Mesenchymal stem cell (in vitro differentiated cells and primary cell): ENCODE measurements around the gene ATP12A.

ENCODE experiments used
- DNase-seq: peaks from one replicate; pipeline ENCODE4 v3.0.0-alpha.2; 2013
- H2AFZ ChIP-seq: one replicate; pipeline ENCODE4 v1.6.1; 2013; ENCODE audit warnings: low read depth, mild to moderate bottlenecking, control low read depth, inconsistent platforms, low read length, moderate library complexity
- H2AK5ac ChIP-seq: 2 replicates; pipeline ENCODE4 v1.6.1; 2013; ENCODE audit warnings: low read length, moderate library complexity, mild to moderate bottlenecking, inconsistent platforms; ENCODE audit not compliant: severe bottlenecking
- H2BK120ac ChIP-seq: one replicate; pipeline ENCODE4 v1.6.1; 2013; ENCODE audit warnings: low read depth, mild to moderate bottlenecking, inconsistent platforms, low read length, moderate library complexity
- H2BK12ac ChIP-seq, 2 experiments: one replicate each; pipeline ENCODE4 v1.6.1; 2013; ENCODE audit warnings: inconsistent platforms in 2 of 2, low read length in 2 of 2, mild to moderate bottlenecking in 2 of 2, moderate library complexity in 2 of 2, control low read depth in 1 of 2
- H2BK15ac ChIP-seq: one replicate; pipeline ENCODE4 v1.6.1; 2013; ENCODE audit warnings: mild to moderate bottlenecking, low read depth, inconsistent platforms; ENCODE audit not compliant: poor library complexity, severe bottlenecking
- H2BK5ac ChIP-seq: 2 replicates; pipeline ENCODE4 v1.6.1; 2013; ENCODE audit warnings: low read depth, mild to moderate bottlenecking, low read length, control low read depth, inconsistent platforms; ENCODE audit not compliant: poor library complexity, severe bottlenecking
- H3K14ac ChIP-seq, 2 experiments: one replicate each; pipeline ENCODE4 v1.6.1; 2013; ENCODE audit warnings: inconsistent platforms in 2 of 2, low read length in 2 of 2, control low read depth in 1 of 2, mild to moderate bottlenecking in 1 of 2, moderate library complexity in 1 of 2
- H3K18ac ChIP-seq, 2 experiments: one replicate each; pipeline ENCODE4 v1.6.1; 2013; ENCODE audit warnings: inconsistent platforms in 2 of 2, low read length in 2 of 2, control low read depth in 1 of 2, low read depth in 1 of 2, mild to moderate bottlenecking in 1 of 2
- H3K23ac ChIP-seq, 2 experiments: one replicate each; pipeline ENCODE4 v1.6.1; 2013; ENCODE audit warnings: inconsistent platforms in 2 of 2, low read length in 2 of 2, mild to moderate bottlenecking in 2 of 2, moderate library complexity in 2 of 2, control low read depth in 1 of 2
- H3K27ac ChIP-seq: 2 replicates; pipeline ENCODE4 v1.5.1; 2013; ENCODE audit warnings: mild to moderate bottlenecking, moderate library complexity, low read length, control low read depth, inconsistent platforms; ENCODE audit not compliant: poor library complexity, severe bottlenecking
- H3K27me3 ChIP-seq, 2 experiments: 2 replicates each; pipeline versions ENCODE4 v1.6.1 to v1.7.0; 2013; ENCODE audit warnings: low read length in 2 of 2, mild to moderate bottlenecking in 2 of 2, moderate library complexity in 2 of 2, control low read depth in 1 of 2, inconsistent platforms in 1 of 2; ENCODE audit not compliant: control insufficient read depth in 1 of 2, insufficient read depth in 1 of 2
- H3K36me3 ChIP-seq, 2 experiments: 2 replicates each; pipeline versions ENCODE4 v1.6.1 to v1.7.0; 2013; ENCODE audit warnings: low read length in 2 of 2, control low read depth in 1 of 2, inconsistent platforms in 1 of 2, low read depth in 1 of 2, mild to moderate bottlenecking in 1 of 2; ENCODE audit not compliant: insufficient read depth in 2 of 2, control insufficient read depth in 1 of 2
- H3K4ac ChIP-seq, 2 experiments: one replicate each; pipeline ENCODE4 v1.6.1; 2013; ENCODE audit warnings: inconsistent platforms in 2 of 2, low read length in 2 of 2, mild to moderate bottlenecking in 2 of 2, moderate library complexity in 2 of 2, control low read depth in 1 of 2, low read depth in 1 of 2
- H3K4me1 ChIP-seq: 2 replicates; pipeline ENCODE4 v1.6.1; 2013; ENCODE audit warnings: low read depth, low read length, control low read depth; ENCODE audit not compliant: control insufficient read depth, insufficient read depth
- H3K4me2 ChIP-seq: 2 replicates; pipeline ENCODE4 v1.6.1; 2013; ENCODE audit warnings: low read length, mild to moderate bottlenecking, inconsistent platforms; ENCODE audit not compliant: poor library complexity, severe bottlenecking
- H3K4me3 ChIP-seq, 2 experiments: 2 replicates each; pipeline versions ENCODE4 v1.5.1 to v1.7.0; 2013; ENCODE audit warnings: low read length in 2 of 2, mild to moderate bottlenecking in 2 of 2, control low read depth in 1 of 2, low read depth in 1 of 2; ENCODE audit not compliant: insufficient read depth in 1 of 2
- H3K79me1 ChIP-seq: replicated peaks from 2 replicates; pipeline ENCODE4 v1.6.1; 2013; ENCODE audit warnings: mild to moderate bottlenecking, control low read depth, low read length, inconsistent platforms; ENCODE audit not compliant: poor library complexity, severe bottlenecking
- H3K9ac ChIP-seq: 2 replicates; pipeline ENCODE4 v1.7.0; 2013; ENCODE audit warnings: mild to moderate bottlenecking, low read length, moderate library complexity
- H3K9me3 ChIP-seq: 2 replicates; pipeline ENCODE4 v1.7.0; 2013; ENCODE audit warnings: mild to moderate bottlenecking, low read length; ENCODE audit not compliant: control insufficient read depth
- H4K8ac ChIP-seq: one replicate; pipeline ENCODE4 v1.6.1; 2013; ENCODE audit warnings: inconsistent platforms, mild to moderate bottlenecking, low read length, moderate library complexity
- H4K91ac ChIP-seq: one replicate; pipeline ENCODE4 v1.6.1; 2013; ENCODE audit warnings: mild to moderate bottlenecking, low read length, inconsistent platforms
- WGBS: methylation state at CpG from one replicate; pipeline ENCODE4 v1.1.7; 2013; ENCODE audit warnings: mixed read lengths; 5-methylcytosine and 5-hydroxymethylcytosine counted together

The ATP12A gene

GRCh38 chr13:24742294-24742693, 62.1 kb downstream of the ATP12A start:
- H4K91ac ChIP-seq = no peak overlapping the region
- H2BK12ac ChIP-seq = no peak overlapping the region
- no peak overlapping the region for H2AK5ac ChIP-seq
- no peak overlapping the region for H2BK5ac ChIP-seq
- no peak overlapping the region for H3K4me3 ChIP-seq
- H3K4me2 ChIP-seq = no peak overlapping the region
- H2AFZ ChIP-seq = no peak overlapping the region
- WGBS = 55% methylated on average over 5 of the region's 6 CpGs
- H3K9ac ChIP-seq = no peak overlapping the region
- H3K18ac ChIP-seq = no peak overlapping the region
- no peak overlapping the region for H3K4ac ChIP-seq
- no peak overlapping the region for H4K8ac ChIP-seq
- H3K79me1 ChIP-seq = no peaks in the 10 kb centered on the region
- no peak for DNase-seq
- H3K9me3 ChIP-seq = no peaks in the 10 kb centered on the region
- no peak overlapping the region for H3K23ac ChIP-seq
- no peak overlapping the region for H3K14ac ChIP-seq
- H2BK15ac ChIP-seq = no peak overlapping the region
- no peak overlapping the region for H3K27ac ChIP-seq
- H3K27me3 ChIP-seq = peaks cover 44 to 58% of the 10 kb centered on the region in 2 experiments
- peaks cover 9% of the 10 kb centered on the region for H3K4me1 ChIP-seq
- no peaks in the 10 kb centered on the region for H3K36me3 ChIP-seq
- H2BK120ac ChIP-seq = no peak overlapping the region

DNA sequence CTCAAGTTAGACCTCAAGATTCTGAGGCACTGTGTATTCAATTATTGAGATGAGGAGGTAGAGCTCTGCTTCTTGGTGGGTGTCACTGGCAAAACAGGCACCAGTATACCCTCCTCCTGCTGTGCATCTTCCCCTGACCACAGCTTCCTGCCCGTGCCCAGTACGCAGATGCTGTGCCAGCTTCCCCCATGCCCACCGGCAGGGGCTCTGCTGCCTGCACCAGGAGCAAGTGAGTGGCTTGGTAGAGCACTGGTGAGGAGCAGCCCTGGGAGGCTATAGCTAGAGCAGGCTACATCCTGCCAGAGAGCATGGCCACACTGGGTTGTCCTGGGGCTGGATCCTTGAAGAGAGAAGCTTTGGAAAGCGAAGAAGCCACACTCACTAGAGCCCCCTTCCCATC, 62.8 kb downstream of the ATP12A start:
- no peak overlapping the region for H3K4me2 ChIP-seq
- no peak overlapping the region for H2BK120ac ChIP-seq
- H3K27ac ChIP-seq = no peak overlapping the region

GRCh38 chr13:24744247-24744646, 64.0 kb downstream of the ATP12A start:
- H3K9ac ChIP-seq = no peak overlapping the region
- no peak overlapping the region for H4K91ac ChIP-seq
- peaks cover 15% of the 10 kb centered on the region for H3K4me1 ChIP-seq
- H3K36me3 ChIP-seq = no peaks in the 10 kb centered on the region
- H2BK5ac ChIP-seq = no peak overlapping the region
- H3K4ac ChIP-seq = no peak overlapping the region
- no peak overlapping the region for H3K27ac ChIP-seq
- no peak overlapping the region for H3K14ac ChIP-seq
- H2BK12ac ChIP-seq = no peak overlapping the region
- no peak overlapping the region for H4K8ac ChIP-seq
- no peak overlapping the region for H2BK15ac ChIP-seq
- H3K9me3 ChIP-seq = no peaks in the 10 kb centered on the region
- 65% methylated on average over 5 of the region's 6 CpGs for WGBS
- H3K23ac ChIP-seq = no peak overlapping the region
- H2BK120ac ChIP-seq = no peak overlapping the region
- no peak overlapping the region for H3K4me2 ChIP-seq
- no peak for DNase-seq
- no peak overlapping the region for H3K4me3 ChIP-seq
- no peak overlapping the region for H3K18ac ChIP-seq
- no peak overlapping the region for H2AK5ac ChIP-seq
- H3K79me1 ChIP-seq = no peaks in the 10 kb centered on the region
- H3K27me3 ChIP-seq = peaks cover 60 to 76% of the 10 kb centered on the region in 2 experiments
- H2AFZ ChIP-seq = no peak overlapping the region

More for the DNA sequence above, 62.8 kb downstream of the ATP12A start:
- H2BK15ac ChIP-seq = no peak overlapping the region
- no peak overlapping the region for H4K8ac ChIP-seq
- no peak overlapping the region for H2AK5ac ChIP-seq
- no peak overlapping the region for H3K18ac ChIP-seq
- H3K23ac ChIP-seq = no peak overlapping the region
- H3K9ac ChIP-seq = no peak overlapping the region
- whole genome bisulfite sequencing = 81% methylated on average over 4 of the region's 4 CpGs
- H3K27me3 ChIP-seq = peaks cover 51 to 65% of the 10 kb centered on the region in 2 experiments
- no peaks in the 10 kb centered on the region for H3K36me3 ChIP-seq
- no peak overlapping the region for H2BK5ac ChIP-seq
- peaks cover 15% of the 10 kb centered on the region for H3K4me1 ChIP-seq
- no peaks in the 10 kb centered on the region for H3K79me1 ChIP-seq
- no peaks in the 10 kb centered on the region for H3K9me3 ChIP-seq
- no peak overlapping the region for H2AFZ ChIP-seq
- H3K4me3 ChIP-seq = no peak overlapping the region
- no peak overlapping the region for H2BK12ac ChIP-seq
- H3K4ac ChIP-seq = no peak overlapping the region
- H4K91ac ChIP-seq = no peak overlapping the region
- DNase-seq = no peak
- no peak overlapping the region for H3K14ac ChIP-seq

GRCh38 chr13:24745516-24745860, 65.3 kb downstream of the ATP12A start:
- H2BK12ac ChIP-seq = no peak overlapping the region
- no peak overlapping the region for H2BK5ac ChIP-seq
- H3K18ac ChIP-seq = no peak overlapping the region
- H3K4me3 ChIP-seq = no peak overlapping the region
- H3K4ac ChIP-seq = no peak overlapping the region
- no peak overlapping the region for H3K27ac ChIP-seq
- H3K27me3 ChIP-seq = peaks cover 66 to 68% of the 10 kb centered on the region in 2 experiments
- no peak overlapping the region for H3K14ac ChIP-seq
- H3K9me3 ChIP-seq = no peaks in the 10 kb centered on the region
- no peak overlapping the region for H4K91ac ChIP-seq
- H2BK120ac ChIP-seq = no peak overlapping the region
- no peak overlapping the region for H2BK15ac ChIP-seq
- H3K79me1 ChIP-seq = no peaks in the 10 kb centered on the region
- no peak overlapping the region for H3K23ac ChIP-seq
- H3K36me3 ChIP-seq = no peaks in the 10 kb centered on the region
- no peak overlapping the region for H4K8ac ChIP-seq
- H3K4me1 ChIP-seq = peaks cover 15% of the 10 kb centered on the region
- H2AFZ ChIP-seq = no peak overlapping the region
- H2AK5ac ChIP-seq = no peak overlapping the region
- DNase-seq = no peak
- no peak overlapping the region for H3K4me2 ChIP-seq
- 57% methylated on average over 24 of the region's 24 CpGs for WGBS
- no peak overlapping the region for H3K9ac ChIP-seq
